Neural cell (in vitro differentiated cells): ENCODE results near the gene PRKG1. TPM values are rescaled to one million over a fixed set of nuclear protein-coding genes. Genes with fewer than 3 reads are reported as not detected.

Experiments used
- H2AFZ ChIP-seq: fragments of 200-600, 300-800 bp; sonication (generic), shearing (Covaris generic); 2 replicates; pipeline ENCODE4 v1.6.0; 2014; ENCODE audit warnings: low read depth, mild to moderate bottlenecking, antibody characterized with exemption, low read length, moderate library complexity
- H3F3A ChIP-seq: fragments of 200-600 bp; shearing (Covaris generic); 2 replicates; pipeline ENCODE4 v1.6.1; 2016; ENCODE audit warnings: mild to moderate bottlenecking, moderate library complexity, mixed read lengths, antibody characterized with exemption, low read length; ENCODE audit not compliant: insufficient read depth, poor library complexity, severe bottlenecking
- H3K27ac ChIP-seq: fragments of 200-600, 300-800 bp; sonication (generic), shearing (Covaris generic); 2 replicates; pipeline ENCODE4 v1.5.1; 2014; ENCODE audit warnings: mild to moderate bottlenecking, low read length, moderate library complexity
- H3K27me3 ChIP-seq: fragments of 300-800, 200-600 bp; sonication (generic), shearing (Covaris generic); 2 replicates; pipeline ENCODE4 v1.6.0; 2014; ENCODE audit warnings: mild to moderate bottlenecking, low read depth, low read length, moderate library complexity; ENCODE audit not compliant: insufficient read depth
- H3K36me3 ChIP-seq: fragments of 300-800, 200-600 bp; sonication (generic), shearing (Covaris generic); 2 replicates; pipeline ENCODE4 v1.5.1; 2014; ENCODE audit warnings: mild to moderate bottlenecking, antibody characterized with exemption, low read length, moderate library complexity; ENCODE audit not compliant: insufficient read depth
- H3K4me2 ChIP-seq: fragments of 300-800, 200-600 bp; sonication (generic), shearing (Covaris generic); 2 replicates; pipeline ENCODE4 v1.6.0; 2014; ENCODE audit warnings: mild to moderate bottlenecking, low read length
- H3K4me3 ChIP-seq: fragments of 300-800, 200-600 bp; sonication (generic), shearing (Covaris generic); 2 replicates; pipeline ENCODE4 v1.5.1; 2014; ENCODE audit warnings: mild to moderate bottlenecking, low read length, moderate library complexity
- H3K79me2 ChIP-seq: fragments of 200-600 bp; shearing (Covaris generic); replicated peaks from 2 replicates; pipeline ENCODE4 v1.6.0; 2014; ENCODE audit warnings: mild to moderate bottlenecking, low read length, moderate library complexity; ENCODE audit not compliant: insufficient read depth
- H3K9ac ChIP-seq: fragments of 300-800, 200-600 bp; sonication (generic), shearing (Covaris generic); 2 replicates; pipeline ENCODE4 v1.6.1; 2016; ENCODE audit warnings: mild to moderate bottlenecking, low read length, mixed read lengths
- H3K9me2 ChIP-seq: fragments of 200-600 bp; shearing (Covaris generic); 2 replicates; pipeline ENCODE4 v1.6.1; 2016; ENCODE audit warnings: mild to moderate bottlenecking, low read length, mixed read lengths; ENCODE audit not compliant: insufficient read depth
- H3K9me3 ChIP-seq: fragments of 200-600, 300-800 bp; sonication (generic), shearing (Covaris generic); 2 replicates; pipeline ENCODE4 v1.6.1; 2016; ENCODE audit warnings: mild to moderate bottlenecking, mixed run types, low read length, moderate library complexity, mixed read lengths
- H4K20me1 ChIP-seq: fragments of 200-600 bp; shearing (Covaris generic); 2 replicates; pipeline ENCODE4 v1.6.1; 2016; ENCODE audit warnings: mild to moderate bottlenecking, mixed run types; ENCODE audit not compliant: insufficient read depth
- EP300 ChIP-seq: fragments of 450-650 bp; conservative IDR thresholded peaks from 2 replicates; pipeline ENCODE4 v1.6.1; 2014; ENCODE audit warnings: antibody characterized with exemption, mild to moderate bottlenecking, moderate library complexity; ENCODE audit not compliant: poor library complexity, severe bottlenecking
- EZH2 ChIP-seq: fragments of 200-600, 300-800 bp; shearing (Covaris generic), sonication (generic); IDR thresholded peaks from 2 replicates; pipeline ENCODE4 v1.6.1; 2014; ENCODE audit warnings: antibody characterized with exemption, low read length, borderline replicate concordance, mild to moderate bottlenecking; ENCODE audit not compliant: insufficient read depth, poor library complexity, severe bottlenecking
- MXI1 ChIP-seq: fragments of 450-650 bp; conservative IDR thresholded peaks from 2 replicates; pipeline ENCODE4 v1.6.1; 2014; ENCODE audit warnings: antibody characterized with exemption, mild to moderate bottlenecking; ENCODE audit not compliant: poor library complexity, severe bottlenecking
- POLR2AphosphoS5 ChIP-seq: IDR thresholded peaks from 2 replicates; pipeline ENCODE4 v1.6.1; 2012
- RAD21 ChIP-seq: fragments of 450-650 bp; conservative IDR thresholded peaks from 2 replicates; pipeline ENCODE4 v1.6.1; 2014; ENCODE audit warnings: antibody characterized with exemption, mild to moderate bottlenecking, moderate library complexity
- SMC3 ChIP-seq: fragments of 450-650 bp; conservative IDR thresholded peaks from 2 replicates; pipeline ENCODE4 v1.6.1; 2014; ENCODE audit warnings: antibody characterized with exemption, mild to moderate bottlenecking, moderate library complexity; ENCODE audit not compliant: poor library complexity
- TAF1 ChIP-seq: IDR thresholded peaks from 2 replicates; pipeline ENCODE4 v1.6.1; 2012; ENCODE audit warnings: low read depth
- polyA plus RNA-seq: library from polyadenylated mRNA; depleted of rRNA; stranded (reverse); fragments of >200 nt; gene quantifications from 2 replicates; pipeline ENCODE4 v1.2.3, GENCODE V29; 2014
- TF ChIP-seq, protein P1 (sequence below): IDR thresholded peaks from 2 replicates; pipeline ENCODE4 v1.6.1; 2012; ENCODE audit warnings: borderline replicate concordance
- TF ChIP-seq, protein P2 (sequence below): fragments of 450-650 bp; IDR thresholded peaks from 2 replicates; pipeline ENCODE4 v1.5.1; 2014; ENCODE audit warnings: antibody characterized with exemption, mild to moderate bottlenecking, moderate library complexity; ENCODE audit not compliant: poor library complexity, severe bottlenecking

Gene PRKG1
- polyA plus RNA-seq, 1 donor from 2014 or later: 2.2 TPM

DNA sequence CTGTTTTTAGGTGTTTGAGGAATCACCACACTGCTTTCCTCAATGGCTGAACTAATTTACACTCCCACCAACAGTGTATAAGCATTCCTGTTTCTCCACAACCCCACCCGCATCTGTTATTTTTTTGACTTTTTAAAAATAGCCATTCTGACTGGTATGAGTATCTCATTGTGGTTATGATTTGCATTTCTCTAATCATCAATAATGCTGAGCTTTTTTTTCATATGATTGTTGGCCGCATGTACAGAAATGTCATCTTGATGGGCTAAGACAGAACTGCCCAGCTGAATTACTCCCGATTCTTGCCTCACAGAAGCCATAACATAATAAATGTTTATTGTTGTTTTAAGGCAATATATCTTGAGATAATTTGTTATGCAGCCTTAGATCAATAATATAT is 1146.7 kb downstream of the PRKG1 start:
- no peaks in the 10 kb centered on the region for H3K27me3 ChIP-seq
- H3K4me3 ChIP-seq: no peak overlapping the region
- H4K20me1 ChIP-seq: no peaks in the 10 kb centered on the region
- no peaks in the 10 kb centered on the region for H3F3A ChIP-seq
- no peaks in the 10 kb centered on the region for H3K79me2 ChIP-seq
- no peaks in the 10 kb centered on the region for H3K9me3 ChIP-seq
- H3K4me2 ChIP-seq: no peak overlapping the region
- no peak overlapping the region for H2AFZ ChIP-seq
- no peak overlapping the region for H3K9ac ChIP-seq
- no peaks in the 10 kb centered on the region for H3K36me3 ChIP-seq
- H3K27ac ChIP-seq: no peak overlapping the region
- no peaks in the 10 kb centered on the region for H3K9me2 ChIP-seq
- TF ChIP-seq, protein P1, sequence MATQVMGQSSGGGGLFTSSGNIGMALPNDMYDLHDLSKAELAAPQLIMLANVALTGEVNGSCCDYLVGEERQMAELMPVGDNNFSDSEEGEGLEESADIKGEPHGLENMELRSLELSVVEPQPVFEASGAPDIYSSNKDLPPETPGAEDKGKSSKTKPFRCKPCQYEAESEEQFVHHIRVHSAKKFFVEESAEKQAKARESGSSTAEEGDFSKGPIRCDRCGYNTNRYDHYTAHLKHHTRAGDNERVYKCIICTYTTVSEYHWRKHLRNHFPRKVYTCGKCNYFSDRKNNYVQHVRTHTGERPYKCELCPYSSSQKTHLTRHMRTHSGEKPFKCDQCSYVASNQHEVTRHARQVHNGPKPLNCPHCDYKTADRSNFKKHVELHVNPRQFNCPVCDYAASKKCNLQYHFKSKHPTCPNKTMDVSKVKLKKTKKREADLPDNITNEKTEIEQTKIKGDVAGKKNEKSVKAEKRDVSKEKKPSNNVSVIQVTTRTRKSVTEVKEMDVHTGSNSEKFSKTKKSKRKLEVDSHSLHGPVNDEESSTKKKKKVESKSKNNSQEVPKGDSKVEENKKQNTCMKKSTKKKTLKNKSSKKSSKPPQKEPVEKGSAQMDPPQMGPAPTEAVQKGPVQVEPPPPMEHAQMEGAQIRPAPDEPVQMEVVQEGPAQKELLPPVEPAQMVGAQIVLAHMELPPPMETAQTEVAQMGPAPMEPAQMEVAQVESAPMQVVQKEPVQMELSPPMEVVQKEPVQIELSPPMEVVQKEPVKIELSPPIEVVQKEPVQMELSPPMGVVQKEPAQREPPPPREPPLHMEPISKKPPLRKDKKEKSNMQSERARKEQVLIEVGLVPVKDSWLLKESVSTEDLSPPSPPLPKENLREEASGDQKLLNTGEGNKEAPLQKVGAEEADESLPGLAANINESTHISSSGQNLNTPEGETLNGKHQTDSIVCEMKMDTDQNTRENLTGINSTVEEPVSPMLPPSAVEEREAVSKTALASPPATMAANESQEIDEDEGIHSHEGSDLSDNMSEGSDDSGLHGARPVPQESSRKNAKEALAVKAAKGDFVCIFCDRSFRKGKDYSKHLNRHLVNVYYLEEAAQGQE: no peak
- TF ChIP-seq MXI1 (no peak), SMC3 (no peak), RAD21 (no peak), EZH2 (no peak), POLR2AphosphoS5 (no peak), EP300 (no peak), TAF1 (no peak)
- TF ChIP-seq, protein P2, sequence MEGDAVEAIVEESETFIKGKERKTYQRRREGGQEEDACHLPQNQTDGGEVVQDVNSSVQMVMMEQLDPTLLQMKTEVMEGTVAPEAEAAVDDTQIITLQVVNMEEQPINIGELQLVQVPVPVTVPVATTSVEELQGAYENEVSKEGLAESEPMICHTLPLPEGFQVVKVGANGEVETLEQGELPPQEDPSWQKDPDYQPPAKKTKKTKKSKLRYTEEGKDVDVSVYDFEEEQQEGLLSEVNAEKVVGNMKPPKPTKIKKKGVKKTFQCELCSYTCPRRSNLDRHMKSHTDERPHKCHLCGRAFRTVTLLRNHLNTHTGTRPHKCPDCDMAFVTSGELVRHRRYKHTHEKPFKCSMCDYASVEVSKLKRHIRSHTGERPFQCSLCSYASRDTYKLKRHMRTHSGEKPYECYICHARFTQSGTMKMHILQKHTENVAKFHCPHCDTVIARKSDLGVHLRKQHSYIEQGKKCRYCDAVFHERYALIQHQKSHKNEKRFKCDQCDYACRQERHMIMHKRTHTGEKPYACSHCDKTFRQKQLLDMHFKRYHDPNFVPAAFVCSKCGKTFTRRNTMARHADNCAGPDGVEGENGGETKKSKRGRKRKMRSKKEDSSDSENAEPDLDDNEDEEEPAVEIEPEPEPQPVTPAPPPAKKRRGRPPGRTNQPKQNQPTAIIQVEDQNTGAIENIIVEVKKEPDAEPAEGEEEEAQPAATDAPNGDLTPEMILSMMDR: no peak

DNA sequence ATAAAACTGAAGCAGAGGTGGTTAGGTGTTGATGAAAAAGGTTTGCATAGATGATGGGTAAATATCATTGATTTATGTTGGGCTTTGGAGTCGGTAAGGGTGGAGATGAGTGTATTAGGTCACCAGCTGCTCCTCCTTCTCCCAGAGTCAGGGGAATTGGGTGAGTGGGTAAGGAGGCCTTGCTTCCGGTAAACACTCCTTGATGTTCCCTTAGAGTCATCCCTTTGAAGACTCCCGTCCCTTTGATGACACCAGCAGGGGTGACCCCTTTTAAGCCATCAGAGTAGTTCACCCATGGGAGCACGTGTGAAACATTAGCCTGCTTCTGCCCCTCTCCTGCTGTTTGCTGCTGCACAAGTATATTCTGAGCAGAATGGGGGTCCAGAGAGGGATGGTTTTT is 1147.6 kb downstream of the PRKG1 start:
- Histone ChIP-seq H3K9me3 (no peaks in the 10 kb centered on the region), H3K36me3 (no peaks in the 10 kb centered on the region), H3K79me2 (no peaks in the 10 kb centered on the region), H3K4me3 (no peak overlapping the region), H4K20me1 (no peaks in the 10 kb centered on the region), H3K9me2 (no peaks in the 10 kb centered on the region), H3F3A (no peaks in the 10 kb centered on the region), H3K4me2 (no peak overlapping the region), H3K27ac (no peak overlapping the region), H2AFZ (no peak overlapping the region), H3K27me3 (no peaks in the 10 kb centered on the region), H3K9ac (no peak overlapping the region)
- TF ChIP-seq, protein P2: no peak
- TF ChIP-seq SMC3 (no peak), RAD21 (no peak), TAF1 (no peak), EZH2 (no peak)
